ENCODE measurements around the gene SH3GL2.

DNA sequence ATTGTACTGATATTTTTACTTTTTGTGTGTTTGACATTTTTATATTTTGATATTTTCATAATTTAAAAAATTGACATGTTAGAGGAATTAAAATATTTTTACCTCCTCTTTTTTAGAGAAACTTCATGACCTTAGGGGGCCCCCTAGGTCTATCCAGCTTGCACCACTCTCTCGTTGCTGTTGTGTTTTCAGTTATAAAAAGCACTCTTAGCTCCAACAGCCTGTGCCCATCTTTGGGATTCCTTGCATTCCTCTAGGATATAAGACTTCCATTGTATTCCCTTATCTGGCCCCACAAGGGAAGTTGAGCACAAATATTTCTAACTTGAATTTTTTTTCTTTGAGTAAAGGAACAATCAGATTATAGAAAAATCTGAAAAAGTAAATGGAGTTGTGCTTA is 245.3 kb downstream of the SH3GL2 start:
- no peak for TF ChIP-seq FOXP2 (optimal IDR thresholded peaks at IDR 0.05; ENCODE audit: borderline replicate concordance, extremely low read depth, extremely low read length, insufficient read depth)
- no peak for TF ChIP-seq SIN3A (IDR thresholded peaks at IDR 0.05; ENCODE audit: borderline replicate concordance, insufficient read depth, low read length)
- TF ChIP-seq POLR2AphosphoS5 (IDR thresholded peaks at IDR 0.05; ENCODE audit: low read depth, low read length), result no peak

All from PFSK-1 (cell line).